ENCODE measurements around the gene ICAM2. TPM values are rescaled to one million over a fixed set of nuclear protein-coding genes. Genes with fewer than 3 reads are reported as not detected.
"Not testable (repeated sequence)": the region's sequence is repeated elsewhere in the genome, so short reads cannot be mapped to it uniquely, and the experiment has no call there.

Gene ICAM2
- total RNA-seq, 2 donors from 2014 or later = 14.1 to 20.7 TPM

DNA sequence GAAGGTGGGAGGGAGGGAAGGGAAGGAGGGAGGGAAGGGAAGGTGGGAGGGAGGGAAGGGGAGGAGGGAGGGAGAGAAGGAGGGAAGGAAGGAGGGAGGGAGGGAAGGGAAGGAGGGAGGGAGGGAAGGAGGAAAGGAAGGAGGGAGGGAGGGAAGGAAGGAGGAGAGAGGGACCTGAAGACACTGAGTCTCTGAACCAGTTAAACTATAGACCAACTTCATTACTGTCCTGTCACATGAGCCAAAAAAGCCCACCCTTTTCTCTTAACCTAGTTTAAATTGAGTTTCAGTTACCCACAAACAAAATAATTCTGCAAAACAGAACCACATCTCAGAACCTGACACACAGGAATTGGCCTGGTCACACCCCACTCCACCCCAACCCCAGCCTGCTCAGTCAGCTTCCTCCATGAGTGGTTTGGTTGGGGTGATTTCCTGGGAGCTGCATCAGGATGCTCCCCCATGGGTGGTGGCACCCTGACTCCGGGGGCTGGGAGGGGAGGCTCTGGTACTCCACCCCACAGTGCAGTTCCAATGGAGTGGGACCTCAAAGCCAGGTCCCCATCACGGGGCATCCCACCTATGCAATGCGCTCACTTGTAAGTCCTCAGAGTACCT, 27.0 kb downstream of the ICAM2 start:
- ATAC-seq = no peak
- Mint-ChIP-seq H3K4me3 (peak overlapping the region; percentile 18), H3K27ac (peak overlapping the region; percentile 24 to 41)

GRCh38 chr17:63991611-63992010, 28.8 kb downstream of the ICAM2 start:
- H3K27me3 Mint-ChIP-seq = no peaks in the 10 kb centered on the region
- H3K27ac Mint-ChIP-seq = peak overlapping the region in 1 of 2 donors; percentile 58
- DNase-seq (ENCODE audit: low spot score) (peak; percentile 38), ATAC-seq (no peak)
- peak overlapping the region; percentile 72 for H3K4me3 Mint-ChIP-seq
- H3K4me1 Mint-ChIP-seq (ENCODE audit: low read depth in 2 of 2) = peaks cover 52 to 53% of the 10 kb centered on the region in 2 donors
- H3K36me3 Mint-ChIP-seq = no peaks in the 10 kb centered on the region
- H3K9me3 Mint-ChIP-seq = no peaks in the 10 kb centered on the region

More for the DNA sequence above, 27.0 kb downstream of the ICAM2 start:
- Mint-ChIP-seq H3K36me3 (no peaks in the 10 kb centered on the region), H3K4me1 (ENCODE audit: low read depth in 2 of 2) (peaks cover 61 to 66% of the 10 kb centered on the region in 2 donors), H3K27me3 (no peaks in the 10 kb centered on the region), H3K9me3 (no peaks in the 10 kb centered on the region)
- DNase-seq (ENCODE audit: low spot score) = peak; percentile 51

DNA sequence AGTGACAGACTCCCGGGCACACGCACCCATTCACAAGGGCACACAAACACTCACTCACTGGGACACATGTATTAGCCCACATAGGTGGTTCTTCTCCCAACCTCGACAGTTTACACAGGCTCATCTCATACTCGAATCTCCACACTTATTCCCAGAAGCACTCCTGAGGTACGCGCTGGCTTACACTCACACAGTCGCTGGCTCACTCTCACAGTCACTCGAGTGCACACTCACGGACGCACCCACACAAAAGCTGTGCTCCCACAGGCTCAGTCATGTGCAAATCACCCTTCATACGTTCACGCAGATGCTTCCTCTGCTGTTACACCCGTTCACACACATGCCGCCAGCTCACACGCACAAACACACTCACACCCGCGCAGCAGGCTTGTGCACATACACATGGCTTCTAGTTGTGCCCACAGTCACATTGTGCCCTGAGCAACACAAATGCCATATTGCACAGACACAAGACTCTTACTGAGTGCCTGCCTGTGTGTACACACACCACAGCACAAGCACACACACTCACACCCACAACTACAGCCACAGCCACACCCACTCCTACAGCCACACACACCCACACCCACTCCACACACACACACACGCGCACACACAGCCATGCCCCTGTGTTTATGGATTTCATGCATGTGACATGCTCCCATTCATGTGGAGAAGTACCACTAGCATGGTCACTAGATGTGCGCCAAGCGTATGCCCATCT, 30.6 kb downstream of the ICAM2 start:
- Mint-ChIP-seq H3K4me1 (ENCODE audit: low read depth in 2 of 2) (peaks cover 56 to 60% of the 10 kb centered on the region in 2 donors), H3K4me3 (peak overlapping the region; percentile 67), H3K36me3 (no peaks in the 10 kb centered on the region), H3K9me3 (no peaks in the 10 kb centered on the region), H3K27me3 (no peaks in the 10 kb centered on the region), H3K27ac (peak overlapping the region in 1 of 2 donors; percentile 58)
- ATAC-seq = no peak
- DNase-seq (ENCODE audit: low spot score) = no peak

DNA sequence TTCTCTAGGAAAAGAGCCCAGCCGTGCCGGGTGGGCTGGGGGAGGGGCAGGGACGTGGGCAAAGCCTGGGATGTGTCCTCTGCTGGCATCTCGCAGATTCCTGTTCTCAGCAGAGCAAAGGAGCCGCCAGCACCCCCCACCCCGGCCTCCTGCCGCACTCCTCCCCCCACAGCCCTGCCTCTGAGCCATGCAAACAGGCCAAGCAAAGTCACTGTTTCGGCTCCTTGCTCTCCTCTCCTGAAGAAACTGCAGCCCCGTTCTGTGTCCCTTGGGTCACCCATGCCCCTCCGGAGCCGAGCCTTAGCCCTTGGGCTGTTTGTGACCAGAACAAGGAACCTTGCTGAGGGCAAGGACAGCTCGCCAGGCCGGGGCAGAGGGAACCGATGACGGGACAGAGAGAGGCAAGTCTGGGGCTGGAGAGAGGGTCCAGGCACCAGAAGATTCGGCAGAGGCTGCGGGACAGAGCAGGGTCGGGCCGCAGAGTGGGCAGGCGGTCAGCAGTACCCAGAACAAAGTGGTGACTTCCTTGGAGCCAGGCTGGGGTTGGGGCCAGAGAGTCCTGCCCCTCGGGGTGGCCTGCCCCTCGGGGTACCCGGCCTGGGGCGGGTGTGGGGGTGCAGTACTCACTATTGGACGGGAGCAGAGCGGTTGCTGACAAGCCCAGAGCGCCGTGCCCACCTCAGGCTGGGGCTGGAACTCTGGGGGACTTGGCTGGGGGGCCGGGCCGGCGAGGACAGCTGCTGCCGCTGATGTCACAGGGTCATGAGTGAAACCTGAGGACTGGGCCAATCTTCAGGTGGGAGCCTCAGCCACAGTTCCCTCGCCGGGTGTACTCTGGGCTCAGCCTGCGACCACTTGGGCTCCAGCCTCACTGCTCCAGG, 31.5 kb downstream of the ICAM2 start:
- H3K27ac Mint-ChIP-seq = no peak overlapping the region
- H3K9me3 Mint-ChIP-seq = no peaks in the 10 kb centered on the region
- peaks cover 54 to 57% of the 10 kb centered on the region in 2 donors for H3K4me1 Mint-ChIP-seq (ENCODE audit: low read depth in 2 of 2)
- H3K27me3 Mint-ChIP-seq = no peaks in the 10 kb centered on the region
- no peaks in the 10 kb centered on the region for H3K36me3 Mint-ChIP-seq
- no peak for ATAC-seq
- H3K4me3 Mint-ChIP-seq = no peak overlapping the region
- no peak for DNase-seq (ENCODE audit: low spot score)

DNA sequence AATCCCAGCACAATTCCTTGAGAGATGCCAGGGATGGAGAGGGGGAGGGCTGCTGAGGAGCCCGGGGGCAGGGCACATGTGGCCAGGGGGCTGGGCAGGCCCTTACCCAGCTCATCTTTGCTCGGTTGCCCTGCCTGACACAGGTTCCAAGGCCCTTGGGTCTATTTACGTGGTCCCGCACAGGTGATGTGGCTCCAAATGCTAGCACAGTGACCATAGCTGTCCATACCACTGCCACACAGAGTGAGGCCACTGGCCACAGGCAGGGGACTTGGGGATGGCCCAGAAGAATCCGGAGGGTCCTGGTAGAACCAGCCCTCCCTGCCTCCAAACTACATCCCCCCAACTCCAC, 32.3 kb downstream of the ICAM2 start:
- ATAC-seq (no peak), DNase-seq (ENCODE audit: low spot score) (no peak)
- H3K27me3 Mint-ChIP-seq = no peaks in the 10 kb centered on the region
- no peak overlapping the region for H3K4me3 Mint-ChIP-seq
- H3K27ac Mint-ChIP-seq = no peak overlapping the region
- no peaks in the 10 kb centered on the region for H3K9me3 Mint-ChIP-seq
- peaks cover 49 to 53% of the 10 kb centered on the region in 2 donors for H3K4me1 Mint-ChIP-seq (ENCODE audit: low read depth in 2 of 2)
- no peaks in the 10 kb centered on the region for H3K36me3 Mint-ChIP-seq

DNA sequence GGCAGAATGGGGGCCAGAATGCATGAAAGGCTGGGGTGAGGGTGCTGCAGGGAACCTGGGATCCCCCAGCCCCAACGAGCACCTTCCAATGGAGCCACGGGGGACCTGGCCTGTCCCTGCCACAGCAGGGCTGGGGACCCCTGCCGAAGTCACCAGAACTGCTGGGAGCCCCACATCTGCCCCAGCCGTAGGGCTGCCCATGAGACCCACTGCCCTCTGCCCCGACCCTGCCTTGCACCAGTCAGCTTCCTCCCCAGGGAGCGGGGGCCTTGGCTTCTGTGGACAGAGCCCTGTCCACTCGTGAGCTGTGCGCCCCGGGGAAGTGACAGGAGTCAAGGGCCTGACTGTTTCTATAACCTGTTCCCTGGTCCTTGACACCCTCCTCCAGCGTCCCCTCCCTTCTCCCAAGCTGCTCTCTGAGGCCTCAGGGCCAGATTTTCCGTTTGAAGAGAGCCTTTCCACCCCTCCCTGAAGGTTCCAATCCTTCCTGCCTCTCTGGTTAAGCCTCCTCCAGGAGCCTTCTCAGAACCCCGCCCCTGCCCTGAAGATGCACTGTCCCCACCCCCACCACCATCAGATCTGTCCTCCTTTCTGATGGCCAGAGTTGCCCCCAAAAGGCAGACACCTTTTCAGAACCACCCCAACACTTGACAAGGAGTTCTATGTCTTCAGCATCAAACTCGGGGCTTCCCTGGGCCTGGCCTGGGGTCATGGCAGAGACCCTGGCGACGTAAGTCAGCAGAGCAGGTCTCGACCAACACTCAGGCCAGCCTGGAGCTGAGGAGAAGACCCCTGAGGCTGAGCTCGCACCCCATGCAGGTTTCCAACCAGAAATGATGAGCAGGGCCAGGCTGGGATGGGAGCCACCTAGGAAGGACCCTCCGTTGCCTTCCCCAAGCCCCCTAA, 33.0 kb downstream of the ICAM2 start:
- Mint-ChIP-seq H3K4me1 (ENCODE audit: low read depth in 2 of 2) (peaks cover 44 to 51% of the 10 kb centered on the region in 2 donors), H3K27ac (no peak overlapping the region), H3K36me3 (no peaks in the 10 kb centered on the region), H3K4me3 (no peak overlapping the region), H3K9me3 (no peaks in the 10 kb centered on the region), H3K27me3 (no peaks in the 10 kb centered on the region)
- ATAC-seq (no peak), DNase-seq (ENCODE audit: low spot score) (no peak)

DNA sequence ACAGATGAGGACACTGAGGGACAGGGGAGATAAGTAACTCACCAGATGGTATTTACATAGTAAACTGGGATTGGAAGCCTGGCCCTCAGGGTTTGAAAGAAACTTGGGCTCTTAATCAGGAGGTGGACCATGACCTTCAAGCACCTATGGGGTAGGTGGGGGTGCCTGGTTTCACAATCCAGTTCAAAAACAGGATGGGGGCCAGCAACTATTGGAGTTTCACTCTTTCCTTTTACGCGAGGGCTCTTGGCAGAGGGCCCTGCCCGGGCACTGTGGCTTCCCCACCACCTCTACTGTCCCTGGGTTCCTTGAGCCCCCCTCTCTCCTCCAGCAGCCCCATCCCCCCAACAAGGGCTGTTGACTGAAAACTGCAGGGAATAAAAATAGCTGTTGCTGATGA, 33.6 kb downstream of the ICAM2 start:
- H3K27ac Mint-ChIP-seq = peak overlapping the region in 1 of 2 donors; percentile 56

GRCh38 chr17:63985387-63986140, 34.9 kb downstream of the ICAM2 start:
- Mint-ChIP-seq H3K27me3 (no peaks in the 10 kb centered on the region), H3K27ac (peak overlapping the region; percentile 37 to 91), H3K4me3 (no peak overlapping the region), H3K4me1 (ENCODE audit: low read depth in 2 of 2) (peaks cover 25 to 32% of the 10 kb centered on the region in 2 donors), H3K36me3 (no peaks in the 10 kb centered on the region), H3K9me3 (no peaks in the 10 kb centered on the region)
- ATAC-seq (no peak), DNase-seq (ENCODE audit: low spot score) (no peak)

More for the DNA sequence above, 33.6 kb downstream of the ICAM2 start:
- H3K4me1 Mint-ChIP-seq (ENCODE audit: low read depth in 2 of 2) = peaks cover 38 to 45% of the 10 kb centered on the region in 2 donors
- no peak overlapping the region for H3K4me3 Mint-ChIP-seq
- DNase-seq (ENCODE audit: low spot score) (no peak), ATAC-seq (no peak)
- H3K36me3 Mint-ChIP-seq = no peaks in the 10 kb centered on the region
- no peaks in the 10 kb centered on the region for H3K27me3 Mint-ChIP-seq
- H3K9me3 Mint-ChIP-seq = no peaks in the 10 kb centered on the region

DNA sequence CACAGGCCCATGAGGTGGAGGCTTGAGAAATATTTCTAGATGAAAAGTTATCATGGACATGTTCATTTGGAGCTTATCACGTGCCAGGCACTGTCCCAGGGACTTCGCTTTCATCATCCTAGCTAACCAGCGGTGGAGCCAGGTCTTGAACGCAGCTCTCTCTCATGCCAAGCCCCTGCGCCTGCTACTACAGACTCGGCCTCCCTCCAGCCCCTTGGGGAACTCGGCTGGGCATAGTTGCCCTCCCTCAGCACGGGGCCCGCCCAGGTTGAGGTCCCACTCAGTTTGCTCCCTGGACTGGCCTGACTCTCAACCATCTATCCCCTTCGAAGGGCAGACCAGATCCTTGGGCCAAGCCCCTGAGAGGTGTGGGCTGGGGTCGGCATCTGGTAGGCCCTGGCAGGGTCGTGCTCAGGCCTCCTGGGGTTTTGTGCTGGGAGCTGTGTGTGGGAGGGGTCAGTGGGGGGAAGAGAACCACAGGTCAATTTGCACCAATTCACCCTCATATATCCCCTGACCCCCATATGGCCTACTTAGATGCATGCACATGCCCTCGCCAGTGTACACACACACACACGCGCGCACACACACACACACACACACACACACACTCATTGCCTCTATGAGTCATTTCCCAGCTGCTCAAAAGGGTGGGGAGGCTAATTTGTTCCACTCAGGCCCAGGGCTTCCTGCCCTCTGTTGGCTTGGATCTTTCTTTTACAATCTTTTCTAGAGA, 35.6 kb downstream of the ICAM2 start:
- Mint-ChIP-seq H3K27ac (peak overlapping the region; percentile 37 to 91), H3K27me3 (no peaks in the 10 kb centered on the region), H3K9me3 (no peaks in the 10 kb centered on the region), H3K4me3 (no peak overlapping the region), H3K36me3 (no peaks in the 10 kb centered on the region), H3K4me1 (ENCODE audit: low read depth in 2 of 2) (peaks cover 18 to 24% of the 10 kb centered on the region in 2 donors)
- DNase-seq (ENCODE audit: low spot score) = peak; percentile 71
- ATAC-seq = peak; percentile 84 to 86

GRCh38 chr17:63984236-63984635, 36.2 kb downstream of the ICAM2 start:
- ATAC-seq (no peak), DNase-seq (ENCODE audit: low spot score) (no peak)
- Mint-ChIP-seq H3K27me3 (no peaks in the 10 kb centered on the region), H3K27ac (no peak overlapping the region), H3K36me3 (no peaks in the 10 kb centered on the region), H3K4me1 (ENCODE audit: low read depth in 2 of 2) (peaks cover 13 to 22% of the 10 kb centered on the region in 2 donors), H3K4me3 (no peak overlapping the region), H3K9me3 (no peaks in the 10 kb centered on the region)

DNA sequence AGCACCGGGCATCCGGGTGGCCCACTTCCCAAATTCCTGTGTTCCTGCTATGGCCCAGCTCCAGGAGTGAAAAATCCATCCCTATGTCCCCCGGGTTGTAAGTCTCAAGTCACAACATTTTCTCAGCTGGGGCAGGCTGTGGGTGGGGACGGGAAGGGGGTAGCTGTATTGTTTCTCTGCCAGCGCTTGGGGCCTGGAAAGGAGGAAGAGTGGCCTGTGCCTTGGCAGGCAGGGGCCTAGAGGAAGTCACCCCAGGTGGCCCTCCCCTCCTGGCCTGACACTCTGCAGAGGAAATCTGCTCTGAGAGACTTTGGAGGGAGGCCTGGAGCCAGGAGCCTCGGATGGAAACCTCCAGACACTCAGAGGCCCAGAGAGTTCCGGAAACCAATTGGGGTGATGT, 37.1 kb downstream of the ICAM2 start:
- ATAC-seq (no peak), DNase-seq (ENCODE audit: low spot score) (no peak)
- Mint-ChIP-seq H3K36me3 (no peaks in the 10 kb centered on the region), H3K27ac (no peak overlapping the region), H3K27me3 (no peaks in the 10 kb centered on the region), H3K4me3 (no peak overlapping the region), H3K4me1 (ENCODE audit: low read depth in 2 of 2) (peaks cover 13 to 22% of the 10 kb centered on the region in 2 donors), H3K9me3 (no peaks in the 10 kb centered on the region)

GRCh38 chr17:63982641-63983040, 37.8 kb downstream of the ICAM2 start:
- not testable (repeated sequence) for ATAC-seq; H3K36me3 Mint-ChIP-seq; H3K27me3 Mint-ChIP-seq; H3K27ac Mint-ChIP-seq; H3K9me3 Mint-ChIP-seq; DNase-seq (ENCODE audit: low spot score); H3K4me3 Mint-ChIP-seq
- peaks cover 13 to 21% of the 10 kb centered on the region in 2 donors for H3K4me1 Mint-ChIP-seq (ENCODE audit: low read depth in 2 of 2)

Measured in natural killer cell treated with Interleukin-12 subunit alpha and Interleukin-12 subunit beta and Interleukin-15 and Interleukin-18, amount 100 ng/mL, for 72 hours (primary cell).